Esophagus muscularis mucosa (tissue), 4 donors: ENCODE measurements around the gene KIF26B. TPM values are rescaled to one million over a fixed set of nuclear protein-coding genes. Genes with fewer than 3 reads are reported as not detected.

ENCODE experiments used
- DNase-seq: peaks from one replicate; pipeline ENCODE4 v3.0.0-alpha.2; 2017; ENCODE audit errors: extremely low spot score
- H3K27ac ChIP-seq, 4 donors: fragments of 200-600 bp; sonication (generic); replicated peaks in 1 of 4; 1 replicate in 3 of 4; 2 replicates in 1 of 4; pipeline ENCODE4 v1.5.1; 2016 to 2019; ENCODE audit warnings: mild to moderate bottlenecking in 1 of 4
- H3K27me3 ChIP-seq, 4 donors: fragments of 200-600 bp; sonication (generic); one replicate each; pipeline versions ENCODE4 v1.5.1 to v1.6.0; 2016 to 2019
- H3K36me3 ChIP-seq, 4 donors: fragments of 200-600 bp; sonication (generic); one replicate each; pipeline ENCODE4 v1.5.1; 2016 to 2019
- H3K4me1 ChIP-seq, 4 donors: fragments of 200-600 bp; sonication (generic); one replicate each; pipeline ENCODE4 v1.5.1; 2016 to 2019
- H3K4me3 ChIP-seq, 4 donors: fragments of 200-600 bp; sonication (generic); 1 replicate in 2 of 4; 2 replicates in 2 of 4; pipeline ENCODE4 v1.5.1; 2016 to 2019; ENCODE audit warnings: mild to moderate bottlenecking in 4 of 4, moderate library complexity in 1 of 4
- H3K9me3 ChIP-seq, 4 donors: fragments of 200-600 bp; sonication (generic); 1 replicate in 3 of 4; 2 replicates in 1 of 4; pipeline ENCODE4 v1.5.1; 2016 to 2019
- CTCF ChIP-seq, 3 experiments: fragments of 200-600 bp in 2 of 3; fragments of 450-650 bp in 1 of 3; sonication (generic) in 2 of 3; IDR thresholded peaks; one replicate each; pipeline ENCODE4 v1.5.1; 2017 to 2019; ENCODE audit warnings: antibody characterized with exemption in 3 of 3, mild to moderate bottlenecking in 2 of 3, moderate library complexity in 1 of 3
- EP300 ChIP-seq: sonication (generic); formaldehyde crosslinking; IDR thresholded peaks from one replicate; pipeline ENCODE4 v1.6.1; 2017; ENCODE audit warnings: antibody characterized with exemption
- POLR2A ChIP-seq: fragments of 450-650 bp; IDR thresholded peaks from one replicate; pipeline ENCODE4 v1.6.1; 2017; ENCODE audit warnings: antibody characterized with exemption, moderate library complexity, mild to moderate bottlenecking, low read depth
- POLR2AphosphoS5 ChIP-seq, 2 donors: sonication (generic); formaldehyde crosslinking; IDR thresholded peaks; one replicate each; pipeline ENCODE4 v1.6.1; 2017; ENCODE audit warnings: antibody characterized with exemption in 2 of 2
- whole genome bisulfite sequencing: methylation state at CpG from one replicate; pipeline ENCODE4 v1.1.5; 2018; 5-methylcytosine and 5-hydroxymethylcytosine counted together
- intact Hi-C: fragments of 100-400 bp; cut with DNase I; formaldehyde crosslinking; loops from one replicate; pipeline ENCODE4 v1.15.1; 2023
- total RNA-seq, 4 donors: library from RNA; depleted of rRNA; stranded (reverse); fragments of >200 nt; gene quantifications; one replicate each; pipeline versions ENCODE4 v1.1.0 to v1.2.1, GENCODE V29; 2016

The KIF26B gene
- total RNA-seq, 4 donors from 2014 or later: 0.13 to 3.7 (median 1.3) TPM

DNA sequence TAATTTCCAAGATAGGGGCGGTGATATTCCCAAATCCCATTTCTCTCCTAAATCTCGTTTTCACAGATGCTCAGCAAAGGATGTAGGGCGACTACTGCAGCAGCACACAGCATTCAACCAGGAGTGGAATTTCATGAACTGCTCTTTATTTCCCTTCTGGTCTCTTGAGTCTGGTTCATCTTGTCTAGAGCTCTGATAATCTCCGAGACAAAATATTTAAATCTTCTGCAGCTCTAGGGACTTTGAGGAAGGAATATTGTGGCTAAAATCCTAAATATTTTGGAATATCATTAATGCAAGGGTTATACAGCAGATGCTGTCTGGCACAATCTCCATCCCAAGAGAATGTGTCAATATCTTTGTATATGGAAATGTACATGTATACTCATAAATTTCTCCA, 45.4 kb downstream of the KIF26B start:
- WGBS: 86% methylated on average over 4 of the region's 4 CpGs
- intact Hi-C loops: no loop called here

DNA sequence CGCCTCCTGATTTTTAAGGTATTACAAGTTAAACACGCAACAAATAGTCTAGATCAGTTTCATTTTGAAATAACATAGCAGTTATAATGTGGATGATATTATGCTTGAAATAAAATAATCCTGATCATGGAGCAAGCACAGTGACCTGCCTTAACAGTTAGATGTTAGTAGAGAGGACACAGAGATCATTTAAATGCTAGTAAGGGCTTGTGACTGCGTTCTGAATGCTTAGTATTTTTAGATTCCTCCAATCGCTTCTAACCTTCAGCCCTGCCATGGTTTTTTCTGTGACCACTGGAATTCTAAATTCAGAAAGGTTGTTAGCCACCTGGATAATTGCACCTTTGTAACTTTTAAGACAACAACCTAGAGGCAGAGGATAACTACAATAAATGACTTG, 46.4 kb downstream of the KIF26B start:
- H3K36me3 ChIP-seq: no peaks in the 10 kb centered on the region
- H3K9me3 ChIP-seq: peaks cover 0 to 5% (median 2%) of the 10 kb centered on the region in 4 donors
- no peak overlapping the region for H3K4me3 ChIP-seq
- H3K4me1 ChIP-seq: peaks cover 0 to 12% (median 7%) of the 10 kb centered on the region in 4 donors
- H3K27ac ChIP-seq: no peak overlapping the region
- intact Hi-C loops: no loop called here
- WGBS: 89% methylated on average over 4 of the region's 4 CpGs
- no peaks in the 10 kb centered on the region for H3K27me3 ChIP-seq
- TF ChIP-seq POLR2A (no peak), EP300 (no peak), POLR2AphosphoS5 (IDR thresholded peaks at IDR 0.05) (no peak)
- no peak for DNase-seq

More for the DNA sequence above, 45.4 kb downstream of the KIF26B start:
- no peak for TF ChIP-seq EP300
- TF ChIP-seq POLR2A: no peak
- no peak for TF ChIP-seq POLR2AphosphoS5 (IDR thresholded peaks at IDR 0.05)
- TF ChIP-seq CTCF (IDR thresholded peaks at IDR 0.05): no peak
- H3K4me1 ChIP-seq: peaks cover 0 to 12% (median 7%) of the 10 kb centered on the region in 4 donors
- no peaks in the 10 kb centered on the region for H3K27me3 ChIP-seq
- no peaks in the 10 kb centered on the region for H3K9me3 ChIP-seq
- DNase-seq: no peak
- H3K4me3 ChIP-seq: no peak overlapping the region
- no peak overlapping the region for H3K27ac ChIP-seq
- H3K36me3 ChIP-seq: no peaks in the 10 kb centered on the region

DNA sequence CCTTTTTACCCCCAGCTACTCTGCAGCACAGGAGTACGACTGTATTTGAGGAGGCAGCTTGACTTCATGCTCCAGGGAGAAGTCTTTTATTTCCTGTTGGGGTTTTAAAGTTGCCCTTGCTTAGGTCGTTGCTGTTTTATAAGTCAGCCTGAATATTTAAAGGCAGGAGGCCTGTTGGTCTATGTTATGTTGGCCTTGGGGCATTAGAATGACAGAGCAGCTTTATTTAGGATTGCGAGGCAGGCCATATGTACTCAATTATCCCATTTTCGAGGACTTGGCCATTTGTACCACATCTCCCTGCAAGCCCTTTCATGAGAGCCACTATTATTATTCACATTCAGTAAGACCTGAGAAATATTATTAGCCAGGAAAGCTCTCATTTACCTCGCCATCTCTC, 47.0 kb downstream of the KIF26B start:
- no peak overlapping the region for H3K4me3 ChIP-seq
- intact Hi-C loops: no loop called here
- no peaks in the 10 kb centered on the region for H3K36me3 ChIP-seq
- no peak overlapping the region for H3K27ac ChIP-seq
- no peak for DNase-seq
- peaks cover 0 to 11% (median 7%) of the 10 kb centered on the region in 4 donors for H3K9me3 ChIP-seq
- no peaks in the 10 kb centered on the region for H3K27me3 ChIP-seq
- no peak for TF ChIP-seq CTCF (IDR thresholded peaks at IDR 0.05)
- no peak for TF ChIP-seq POLR2A
- no peak for TF ChIP-seq POLR2AphosphoS5 (IDR thresholded peaks at IDR 0.05)
- no peak for TF ChIP-seq EP300
- WGBS: 65% methylated on average over 5 of the region's 5 CpGs
- H3K4me1 ChIP-seq: peaks cover 0 to 12% (median 7%) of the 10 kb centered on the region in 4 donors

GRCh38 chr1:245205396-245205795, 50.6 kb downstream of the KIF26B start:
- TF ChIP-seq CTCF (IDR thresholded peaks at IDR 0.05) (no peak), POLR2A (no peak), EP300 (no peak), POLR2AphosphoS5 (IDR thresholded peaks at IDR 0.05) (no peak)

DNA sequence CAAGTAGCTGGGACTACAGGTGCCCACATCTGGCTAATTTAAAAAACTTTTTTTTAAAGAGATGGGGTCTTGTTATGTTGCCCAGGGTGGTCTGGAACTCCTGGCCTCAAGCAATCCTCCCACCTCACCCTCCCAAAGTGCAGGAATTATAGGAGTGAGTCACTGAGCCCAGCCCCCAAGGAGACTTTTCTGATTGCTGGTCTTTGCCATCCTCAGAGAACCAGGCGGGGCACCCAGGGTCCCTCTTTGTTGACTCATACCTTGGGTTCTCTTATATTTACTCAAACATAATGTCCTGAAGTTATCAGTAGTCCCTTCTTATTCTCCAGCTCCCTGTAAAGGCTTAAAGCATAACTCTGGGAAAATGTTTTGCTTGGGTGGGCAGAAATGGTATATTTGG, 51.1 kb downstream of the KIF26B start:
- no peak for DNase-seq
- H3K4me3 ChIP-seq: no peak overlapping the region
- no peak for TF ChIP-seq EP300
- WGBS: 88% methylated on average over 1 of the region's 1 CpG
- intact Hi-C loops: no loop called here
- no peaks in the 10 kb centered on the region for H3K36me3 ChIP-seq
- H3K27ac ChIP-seq: no peak overlapping the region
- peaks cover 0 to 28% (median 21%) of the 10 kb centered on the region in 4 donors for H3K9me3 ChIP-seq
- no peaks in the 10 kb centered on the region for H3K27me3 ChIP-seq
- H3K4me1 ChIP-seq: no peaks in the 10 kb centered on the region

More at GRCh38 chr1:245205396-245205795, 50.6 kb downstream of the KIF26B start:
- Histone ChIP-seq H3K36me3 (no peaks in the 10 kb centered on the region), H3K4me3 (no peak overlapping the region), H3K4me1 (no peaks in the 10 kb centered on the region), H3K27me3 (no peaks in the 10 kb centered on the region), H3K9me3 (peaks cover 0 to 28% (median 21%) of the 10 kb centered on the region in 4 donors), H3K27ac (no peak overlapping the region)
- 88% methylated on average over 3 of the region's 3 CpGs for WGBS
- no peak for DNase-seq
- intact Hi-C loops: no loop called here

DNA sequence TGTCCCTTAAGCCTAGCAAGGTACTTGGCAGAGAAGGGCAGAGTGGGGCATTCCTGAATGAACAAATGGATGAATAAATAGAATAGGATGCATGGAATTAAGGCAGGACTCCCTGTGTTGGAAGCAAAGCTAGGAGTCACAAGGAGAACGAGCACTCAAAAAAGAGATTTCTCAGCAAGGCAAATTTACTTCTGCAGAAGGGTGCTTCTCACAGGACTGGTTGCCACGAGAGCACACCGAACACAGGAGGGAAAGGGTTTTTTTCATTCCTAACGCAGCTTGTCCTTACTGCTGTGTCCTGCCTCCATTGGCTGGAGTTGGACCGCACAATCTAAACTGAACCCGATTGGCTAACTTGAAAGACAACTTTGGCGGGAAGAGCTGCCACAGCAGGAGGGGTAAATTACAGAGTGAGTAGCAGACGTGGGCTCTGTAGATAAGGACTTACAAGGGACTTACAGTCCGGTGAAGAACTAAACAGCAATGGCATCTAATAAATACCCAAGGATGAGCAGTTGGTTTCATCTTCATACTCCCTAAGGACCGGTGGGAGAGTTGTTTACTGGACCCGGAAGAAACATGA, 52.4 kb downstream of the KIF26B start:
- Histone ChIP-seq H3K9me3 (peaks cover 0 to 28% (median 21%) of the 10 kb centered on the region in 4 donors), H3K4me1 (no peaks in the 10 kb centered on the region), H3K27me3 (no peaks in the 10 kb centered on the region), H3K36me3 (no peaks in the 10 kb centered on the region), H3K4me3 (no peak overlapping the region), H3K27ac (no peak overlapping the region)
- DNase-seq: no peak
- WGBS: 98% methylated on average over 11 of the region's 11 CpGs
- intact Hi-C loops: no loop called here
- TF ChIP-seq POLR2A (no peak), POLR2AphosphoS5 (IDR thresholded peaks at IDR 0.05) (no peak), CTCF (IDR thresholded peaks at IDR 0.05) (no peak), EP300 (no peak)
